ENCODE measurements around the gene KCNQ1OT1. TPM values are rescaled to one million over a fixed set of nuclear protein-coding genes. Genes with fewer than 3 reads are reported as not detected.

The KCNQ1OT1 gene
- polyA plus RNA-seq, 1 of the 3 experiments (the other 2 are of a cell fraction), result 0.03 TPM

DNA sequence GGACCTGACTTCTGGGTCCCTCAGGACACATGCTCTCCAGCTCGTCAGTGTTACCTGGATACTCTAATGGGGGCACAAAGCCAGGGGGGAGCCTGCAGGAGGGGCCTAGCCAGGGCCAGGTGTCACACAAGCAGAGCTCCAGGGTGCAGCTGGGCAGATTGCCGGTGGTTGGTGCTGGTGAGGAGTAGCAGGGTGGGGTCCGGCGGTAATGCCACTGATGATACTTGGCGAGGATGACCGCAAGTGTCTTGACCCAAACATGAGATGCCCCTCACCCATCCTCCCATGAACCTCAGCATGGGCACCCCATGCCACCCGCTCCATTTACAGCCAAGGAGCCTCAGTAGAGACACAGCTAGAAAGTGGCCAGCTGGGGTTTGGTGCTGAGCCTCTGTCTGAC is 15.1 kb upstream of the KCNQ1OT1 start (continued):
- TF ChIP-seq ZBTB33 (IDR thresholded peaks at IDR 0.05; ENCODE audit: borderline replicate concordance, low read depth) (no peak), GABPA (IDR thresholded peaks at IDR 0.05; ENCODE audit: low read depth) (no peak), FOXJ3 (CRISPR knock-in tag; IDR thresholded peaks at IDR 0.05) (no peak), RXRA (IDR thresholded peaks at IDR 0.05; ENCODE audit: borderline replicate concordance, low read depth) (no peak)
- TF ChIP-seq, protein P1, sequence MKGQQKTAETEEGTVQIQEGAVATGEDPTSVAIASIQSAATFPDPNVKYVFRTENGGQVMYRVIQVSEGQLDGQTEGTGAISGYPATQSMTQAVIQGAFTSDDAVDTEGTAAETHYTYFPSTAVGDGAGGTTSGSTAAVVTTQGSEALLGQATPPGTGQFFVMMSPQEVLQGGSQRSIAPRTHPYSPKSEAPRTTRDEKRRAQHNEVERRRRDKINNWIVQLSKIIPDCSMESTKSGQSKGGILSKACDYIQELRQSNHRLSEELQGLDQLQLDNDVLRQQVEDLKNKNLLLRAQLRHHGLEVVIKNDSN (IDR thresholded peaks at IDR 0.05; ENCODE audit: borderline replicate concordance, low read depth), result no peak

GRCh38 chr11:2714463-2714800 is 14.6 kb upstream of the KCNQ1OT1 start:
- DNase-seq, result no peak
- Histone ChIP-seq H3K79me2 (ENCODE audit: insufficient read depth) (no peaks in the 10 kb centered on the region), H3K27ac (ENCODE audit: low read depth in 2 of 2, low read length in 1 of 2) (peak overlapping the region in 1 of 2 experiments; percentile 76; a peak in 1 of 4 replicates), H3K4me2 (no peak overlapping the region), H3K9me2 (no peaks in the 10 kb centered on the region), H3F3A (replicated peaks; ENCODE audit: insufficient read depth) (no peaks in the 10 kb centered on the region), H3K4me1 (ENCODE audit: control insufficient read depth in 1 of 2, insufficient read depth in 2 of 2, low read depth in 1 of 2, low read length in 1 of 2) (peaks cover 0 to 71% of the 10 kb centered on the region in 2 experiments; a peak in 1 of 4 replicates), H3K27me3 (ENCODE audit: insufficient read depth) (no peaks in the 10 kb centered on the region), H3K9ac (no peak overlapping the region), H2AFZ (ENCODE audit: low read depth) (no peak overlapping the region), H3K9me3 (0 out of 2 replicates have a peak, but pooled peaks cover 3% of the 10 kb centered on the region), H4K20me1 (ENCODE audit: insufficient read depth) (no peaks in the 10 kb centered on the region), H3K4me3 (ENCODE audit: low read depth in 2 of 2, low read length in 1 of 2) (no peak overlapping the region), H3K36me3 (replicated peaks in 1 of 2; ENCODE audit: control insufficient read depth in 1 of 2, insufficient read depth in 2 of 2, low read length in 1 of 2) (no peaks in the 10 kb centered on the region)
- 39% methylated on average over 6 of the region's 9 CpGs for WGBS (ENCODE audit: low lambda C conversion rate)
- ChIA-PET POLR2A (interaction anchor here (1.5 kb wide), 1 partner anchor 11 kb away, joined by 3 read pairs; no protein-coding TSS in a partner anchor), CTCF (interaction anchor here (1.5 kb wide), 1 partner anchor 182 kb away, joined by 4 read pairs; no protein-coding TSS in a partner anchor)
- no peak for TF ChIP-seq MEF2A (IDR thresholded peaks at IDR 0.05; ENCODE audit: borderline replicate concordance, low read depth)
- TF ChIP-seq RFX5 (IDR thresholded peaks at IDR 0.05; ENCODE audit: low read length), result no peak
- no peak for TF ChIP-seq YY1 (IDR thresholded peaks at IDR 0.05; ENCODE audit: low read depth)
- no peak for TF ChIP-seq NFIC (IDR thresholded peaks at IDR 0.05; ENCODE audit: borderline replicate concordance)
- TF ChIP-seq TCF12 (IDR thresholded peaks at IDR 0.05), result no peak
- TF ChIP-seq GABPA (IDR thresholded peaks at IDR 0.05; ENCODE audit: low read depth), result no peak
- no peak for TF ChIP-seq FOXM1 (IDR thresholded peaks at IDR 0.05; ENCODE audit: low read depth)
- no peak for TF ChIP-seq MXI1 (IDR thresholded peaks at IDR 0.05; ENCODE audit: low read depth, low read length)
- TF ChIP-seq FOSL2 (IDR thresholded peaks at IDR 0.05; ENCODE audit: borderline replicate concordance, low read depth), result no peak
- TF ChIP-seq SIN3A (IDR thresholded peaks at IDR 0.05; ENCODE audit: borderline replicate concordance, low read depth, low read length), result no peak
- TF ChIP-seq JUND (IDR thresholded peaks at IDR 0.05), result no peak
- TF ChIP-seq MAX (IDR thresholded peaks at IDR 0.05; ENCODE audit: low read depth), result no peak
- TF ChIP-seq, protein P2, sequence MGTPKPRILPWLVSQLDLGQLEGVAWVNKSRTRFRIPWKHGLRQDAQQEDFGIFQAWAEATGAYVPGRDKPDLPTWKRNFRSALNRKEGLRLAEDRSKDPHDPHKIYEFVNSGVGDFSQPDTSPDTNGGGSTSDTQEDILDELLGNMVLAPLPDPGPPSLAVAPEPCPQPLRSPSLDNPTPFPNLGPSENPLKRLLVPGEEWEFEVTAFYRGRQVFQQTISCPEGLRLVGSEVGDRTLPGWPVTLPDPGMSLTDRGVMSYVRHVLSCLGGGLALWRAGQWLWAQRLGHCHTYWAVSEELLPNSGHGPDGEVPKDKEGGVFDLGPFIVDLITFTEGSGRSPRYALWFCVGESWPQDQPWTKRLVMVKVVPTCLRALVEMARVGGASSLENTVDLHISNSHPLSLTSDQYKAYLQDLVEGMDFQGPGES (IDR thresholded peaks at IDR 0.05; ENCODE audit: low read depth, low read length), result no peak
- TF ChIP-seq EP300 (IDR thresholded peaks at IDR 0.05; ENCODE audit: borderline replicate concordance in 1 of 2, low read depth in 1 of 2, low read length in 1 of 2), result no peak
- TF ChIP-seq, protein P3, sequence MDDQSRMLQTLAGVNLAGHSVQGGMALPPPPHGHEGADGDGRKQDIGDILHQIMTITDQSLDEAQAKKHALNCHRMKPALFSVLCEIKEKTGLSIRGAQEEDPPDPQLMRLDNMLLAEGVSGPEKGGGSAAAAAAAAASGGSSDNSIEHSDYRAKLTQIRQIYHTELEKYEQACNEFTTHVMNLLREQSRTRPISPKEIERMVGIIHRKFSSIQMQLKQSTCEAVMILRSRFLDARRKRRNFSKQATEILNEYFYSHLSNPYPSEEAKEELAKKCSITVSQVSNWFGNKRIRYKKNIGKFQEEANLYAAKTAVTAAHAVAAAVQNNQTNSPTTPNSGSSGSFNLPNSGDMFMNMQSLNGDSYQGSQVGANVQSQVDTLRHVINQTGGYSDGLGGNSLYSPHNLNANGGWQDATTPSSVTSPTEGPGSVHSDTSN (IDR thresholded peaks at IDR 0.05), result no peak
- no peak for TF ChIP-seq SMC3 (IDR thresholded peaks at IDR 0.05; ENCODE audit: low read depth, low read length)
- TF ChIP-seq ELF1 (IDR thresholded peaks at IDR 0.05), result no peak
- no peak for TF ChIP-seq CHD2 (IDR thresholded peaks at IDR 0.05; ENCODE audit: low read length, partially characterized antibody)
- TF ChIP-seq RAD21 (IDR thresholded peaks at IDR 0.05; ENCODE audit: low read length), result no peak
- TF ChIP-seq REST (IDR thresholded peaks at IDR 0.05; ENCODE audit: low read depth, low read length), result no peak

Data from SK-N-SH (cell line).